Activated T-helper 9 cell treated with anti-CD3 and anti-CD28 coated beads, Interleukin-2, amount 50 U/mL, for 16 hours (primary cell): Measurements from ENCODE around the gene FXR2.
A peak's percentile ranks its signal among the peaks of the same experiment; 100 is the strongest.
"Not testable (repeated sequence)": the region's sequence is repeated elsewhere in the genome, so short reads cannot be mapped to it uniquely, and the experiment has no call there.

ENCODE experiments used
- DNase-seq: peaks from one replicate; pipeline ENCODE4 v3.0.0-alpha.2; 2020; ENCODE audit warnings: low read depth

FXR2 gene

DNA sequence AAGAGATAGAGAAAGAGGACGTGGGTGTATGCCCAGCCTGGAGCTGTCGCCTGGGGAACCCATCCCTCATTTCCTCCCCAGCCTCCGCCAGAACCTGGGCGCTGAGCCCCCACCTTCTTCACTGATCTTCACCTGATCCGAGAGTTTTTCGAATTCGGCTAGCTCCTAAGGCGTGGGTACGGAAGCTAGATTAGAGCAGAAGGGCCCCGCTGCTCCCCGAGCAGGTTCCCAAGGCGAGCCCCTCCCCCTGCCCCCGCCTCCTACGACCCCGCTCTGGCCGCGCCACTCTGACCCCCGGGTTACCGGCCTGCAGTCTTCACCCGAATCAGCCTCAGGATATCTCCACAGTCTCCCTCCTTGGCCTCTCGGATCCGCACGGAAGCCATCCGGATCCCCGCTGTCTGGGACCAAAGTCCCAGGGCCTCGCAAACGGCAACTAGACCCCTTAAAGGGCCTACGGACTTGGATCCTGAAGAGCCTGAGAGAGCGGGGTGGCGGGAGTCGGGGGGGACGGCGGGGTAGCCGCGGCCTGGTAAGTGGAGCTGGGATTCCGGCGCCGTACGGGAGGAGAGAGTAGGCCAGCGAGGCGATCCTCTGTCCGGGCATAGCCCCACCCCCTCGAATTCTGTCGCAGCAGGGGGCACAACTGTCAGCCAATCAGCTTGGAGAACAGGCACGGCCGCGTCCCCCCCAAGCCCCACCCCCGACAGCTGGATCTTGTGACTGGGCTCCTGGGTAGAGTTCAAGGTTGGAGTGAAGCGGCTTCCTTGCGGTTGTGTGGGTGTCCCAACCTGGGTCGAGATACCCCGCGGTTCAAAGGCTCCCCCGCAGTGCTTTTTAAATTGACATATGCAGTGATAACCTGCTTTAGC lies 12.8 kb upstream of the FXR2 start, which contains the start of gene SAT2:
SAT2 (minus strand) TSS at position 572 of the 872 bp plus-strand sequence; CDS start at position 386, 186 bp downstream.
- DNase-seq = peak; percentile 76

DNA sequence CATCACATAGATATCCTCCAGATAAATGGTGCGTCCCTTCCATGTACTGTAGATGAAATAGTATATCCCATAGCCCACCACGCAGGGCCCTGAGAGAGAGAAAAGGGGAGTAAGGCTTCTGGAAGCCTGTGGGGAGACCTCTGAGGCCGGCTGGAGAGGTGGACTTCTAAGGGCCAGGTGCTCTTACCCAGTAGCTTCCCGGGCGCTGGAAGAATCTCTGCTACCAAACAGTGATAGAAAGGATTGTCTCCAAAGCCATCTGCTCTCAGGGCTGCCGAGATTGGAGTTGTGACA lies 12.2 kb upstream of the FXR2 start:
- no peak for DNase-seq

DNA sequence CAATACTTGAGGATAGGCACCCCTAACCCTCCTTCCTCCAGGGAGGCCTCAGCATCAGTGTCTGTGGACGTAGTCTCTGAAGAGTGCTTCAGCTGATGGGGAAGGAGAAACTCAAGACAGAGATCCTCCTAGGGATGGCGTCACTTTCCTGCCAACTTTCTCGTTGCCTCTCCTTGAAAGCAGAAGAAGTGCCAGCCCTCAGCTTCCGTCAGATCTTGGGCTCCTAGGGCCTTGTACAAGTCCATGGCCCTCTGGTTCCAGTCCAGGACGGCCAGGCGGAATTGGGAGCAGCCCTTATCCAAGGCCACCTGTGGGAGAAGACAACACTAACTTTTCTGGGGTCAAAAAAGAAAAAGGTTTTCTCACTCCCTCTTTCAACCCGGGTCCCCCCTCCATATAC lies 11.6 kb upstream of the FXR2 start:
- DNase-seq = no peak

DNA sequence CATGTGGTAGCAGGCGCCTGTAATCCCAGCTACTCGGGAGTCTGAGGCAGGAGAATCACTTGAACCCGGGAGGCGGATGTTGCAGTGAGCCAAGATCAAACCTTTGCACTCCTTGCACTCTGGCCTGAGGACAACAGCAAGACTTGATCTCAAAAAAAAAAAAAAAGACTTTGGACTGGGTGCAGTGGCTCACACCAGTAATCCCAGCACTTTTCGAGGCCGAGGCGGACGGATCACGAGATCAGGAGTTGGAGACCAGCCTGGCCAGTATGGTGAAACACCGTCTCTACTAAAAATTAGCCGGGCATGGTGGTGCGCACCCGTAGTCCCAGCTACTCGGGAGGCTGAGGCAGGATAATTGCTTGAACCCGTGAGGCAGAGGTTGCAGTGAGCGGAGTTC lies 11.1 kb upstream of the FXR2 start:
- DNase-seq = not testable (repeated sequence)

DNA sequence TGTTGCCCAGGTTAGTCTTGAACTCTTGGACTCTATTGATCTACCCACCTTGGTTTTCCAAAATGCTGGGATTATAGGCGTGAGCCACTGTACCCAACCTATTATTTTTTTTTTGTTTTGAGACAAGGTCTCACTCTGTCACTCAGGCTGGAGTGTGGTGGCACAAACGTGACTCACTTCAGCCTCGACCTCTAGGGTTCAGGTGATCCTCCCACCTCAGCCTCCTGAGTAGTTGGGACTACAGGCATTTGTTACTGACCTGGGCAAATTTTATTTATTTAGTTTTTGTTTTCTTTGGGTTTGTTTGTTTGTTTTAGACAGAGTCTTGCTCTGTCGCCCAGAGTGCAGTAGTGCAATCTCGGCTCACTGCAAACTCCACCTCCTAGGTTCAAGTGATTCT lies 9.0 kb upstream of the FXR2 start:
- no peak for DNase-seq

DNA sequence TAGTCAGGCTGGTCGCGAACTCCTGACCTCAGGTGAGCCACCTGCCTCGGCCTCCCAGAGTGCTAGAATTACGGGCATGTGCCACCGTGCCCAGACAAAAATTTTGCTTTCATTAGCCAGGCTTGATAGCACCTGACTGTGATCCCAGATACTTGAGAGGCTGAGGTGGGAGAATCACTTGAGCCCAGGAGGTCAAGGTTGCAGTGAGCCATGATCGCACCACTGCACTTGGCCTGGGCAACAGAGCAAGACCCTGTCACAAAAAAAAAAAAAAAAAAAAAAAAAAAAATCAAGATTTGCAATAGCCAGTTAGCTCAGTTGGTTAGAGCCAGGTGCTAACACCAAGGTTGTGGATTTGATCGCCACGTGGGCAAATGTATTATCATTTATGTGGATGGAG lies 6.1 kb upstream of the FXR2 start:
- no peak for DNase-seq

DNA sequence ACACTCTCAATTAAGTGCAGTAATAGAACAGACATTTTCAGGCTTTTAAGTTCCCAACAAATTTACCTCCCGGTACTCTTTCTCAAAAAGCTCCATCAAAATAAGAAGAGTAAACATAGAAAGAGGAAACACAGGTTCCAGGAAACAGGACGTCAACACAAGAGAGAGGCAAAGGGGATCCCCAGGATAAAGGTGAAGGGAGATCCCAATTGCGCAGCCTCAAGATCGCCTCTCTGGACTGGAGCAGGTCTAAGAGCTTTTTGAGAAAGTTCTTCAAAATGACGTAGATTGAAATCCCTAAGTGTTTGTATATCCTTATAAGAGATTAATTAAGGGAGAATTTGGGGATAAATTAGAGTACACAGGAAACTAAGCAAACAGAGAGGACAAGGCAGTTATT lies 3.9 kb upstream of the FXR2 start:
- DNase-seq = no peak

DNA sequence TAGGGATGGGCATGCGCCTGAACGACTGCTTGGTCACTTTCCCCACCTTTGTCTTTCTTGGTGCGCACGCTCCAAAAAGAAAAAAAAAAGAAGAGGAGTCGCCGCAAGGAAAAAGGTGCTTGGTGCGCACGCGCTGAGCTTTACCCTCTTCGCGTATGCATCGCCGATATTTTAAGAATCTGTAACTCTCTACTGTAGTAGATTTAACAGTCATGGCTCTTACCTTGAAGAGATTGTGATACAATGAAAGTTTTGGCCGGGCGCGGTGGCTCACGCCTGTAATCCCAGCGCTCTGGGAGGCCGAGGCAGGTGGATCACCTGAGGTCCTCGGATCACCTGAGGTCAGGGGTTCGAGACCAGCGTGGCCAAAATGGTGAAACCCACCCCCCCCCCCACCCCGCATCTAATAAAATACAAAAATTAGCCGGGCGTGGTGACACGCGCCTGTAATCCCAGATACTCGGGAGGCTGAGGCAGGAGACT lies 609 bp upstream of the FXR2 start:
- no peak for DNase-seq

DNA sequence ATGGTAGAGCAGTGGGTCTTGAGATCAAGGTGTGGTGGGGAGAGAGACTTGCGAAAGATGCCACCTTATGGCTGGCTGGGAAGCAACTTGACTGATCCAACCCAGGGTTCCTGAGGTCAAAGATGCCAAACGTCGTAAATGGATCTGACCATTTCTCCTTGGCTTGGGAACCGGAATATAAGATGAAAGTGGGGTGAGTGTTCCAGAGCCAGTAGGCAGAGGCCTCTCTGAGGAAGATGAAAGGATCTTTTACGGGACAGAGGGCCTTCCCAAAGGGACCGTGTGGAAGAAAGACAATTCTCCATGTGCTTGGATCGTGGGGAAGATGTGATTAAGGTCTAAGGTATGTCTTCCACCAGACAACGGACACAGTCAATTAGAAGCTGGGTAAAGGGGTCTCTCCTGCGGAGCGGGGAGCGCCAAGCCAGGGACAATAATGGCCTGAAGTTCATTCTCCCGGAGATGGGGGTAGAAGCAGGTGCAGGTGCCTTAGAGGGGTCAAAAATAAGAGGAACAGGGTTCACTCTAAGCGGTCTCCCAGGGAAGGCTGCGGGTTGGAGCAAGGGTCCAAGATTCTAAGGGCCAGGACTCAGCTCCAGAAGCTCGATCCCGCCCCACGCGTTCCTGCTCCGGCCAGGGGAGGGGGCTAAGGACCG lies 800 bp downstream of the FXR2 start:
- no peak for DNase-seq

DNA sequence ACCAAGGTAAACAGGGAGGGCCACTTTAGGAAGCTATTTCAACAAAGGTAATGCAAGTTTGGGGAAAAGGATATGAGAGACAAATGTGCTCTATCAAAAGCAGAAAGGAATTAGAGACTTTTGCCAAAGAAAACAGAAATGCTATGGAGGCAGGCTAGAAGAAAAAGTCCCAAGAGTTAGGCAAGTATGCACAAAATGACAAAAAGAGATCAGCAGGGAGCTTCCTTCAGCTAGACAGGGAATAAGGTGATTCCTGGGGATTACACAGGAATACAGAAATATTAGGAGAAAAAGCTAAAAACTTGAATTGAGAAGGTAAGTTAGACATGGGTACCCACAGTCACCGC lies 2.4 kb downstream of the FXR2 start:
- no peak for DNase-seq

DNA sequence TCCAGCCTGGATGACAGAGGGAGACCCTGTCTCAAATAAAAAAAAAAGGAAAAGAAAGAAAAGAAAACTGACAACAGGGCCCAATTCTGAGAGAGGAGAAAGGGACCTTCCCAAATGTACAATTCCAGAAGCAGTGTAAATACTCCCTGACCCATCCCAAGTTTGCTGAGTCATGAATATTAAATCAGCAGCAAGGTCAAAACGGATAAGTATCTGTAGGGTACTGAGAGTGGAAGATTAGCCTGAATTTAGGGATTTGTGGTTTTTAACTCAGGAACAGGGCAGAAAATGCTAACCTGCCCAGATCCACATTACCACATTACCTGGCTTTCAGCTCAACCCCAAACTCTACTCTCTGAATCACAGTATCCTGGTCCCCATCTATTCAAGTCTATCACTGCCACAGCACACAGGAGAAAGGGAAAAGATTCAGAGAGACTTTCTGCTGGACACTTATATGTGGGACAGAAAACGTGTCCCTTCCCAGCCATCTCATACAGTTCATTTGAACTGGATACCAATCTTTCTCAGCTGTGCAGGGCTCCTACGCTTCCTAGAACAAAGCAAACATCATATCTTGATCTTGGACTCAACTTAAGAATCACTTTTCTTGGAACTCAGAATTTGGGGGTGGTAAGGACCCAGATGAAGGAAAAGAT lies 2.9 kb downstream of the FXR2 start:
- DNase-seq = no peak

DNA sequence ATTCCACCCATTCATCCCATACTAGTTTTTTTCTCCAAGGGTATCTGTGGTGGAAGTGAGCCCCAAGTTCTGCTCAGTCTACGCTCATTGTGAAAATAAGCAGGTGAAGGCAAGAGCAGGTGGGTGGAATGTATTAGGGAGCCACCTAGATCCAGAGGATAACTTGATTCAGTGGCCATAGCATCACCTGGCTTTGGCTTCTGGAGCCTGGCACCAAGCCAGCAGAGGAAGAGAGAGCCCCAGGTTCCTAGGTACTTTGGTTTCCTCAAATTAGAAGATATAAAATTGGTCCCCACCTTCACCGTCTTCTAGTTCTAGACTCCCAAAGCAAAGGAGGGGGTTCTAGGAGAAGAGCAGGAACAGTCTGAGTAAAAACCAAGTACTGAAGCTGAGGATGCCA lies 4.1 kb downstream of the FXR2 start:
- no peak for DNase-seq

DNA sequence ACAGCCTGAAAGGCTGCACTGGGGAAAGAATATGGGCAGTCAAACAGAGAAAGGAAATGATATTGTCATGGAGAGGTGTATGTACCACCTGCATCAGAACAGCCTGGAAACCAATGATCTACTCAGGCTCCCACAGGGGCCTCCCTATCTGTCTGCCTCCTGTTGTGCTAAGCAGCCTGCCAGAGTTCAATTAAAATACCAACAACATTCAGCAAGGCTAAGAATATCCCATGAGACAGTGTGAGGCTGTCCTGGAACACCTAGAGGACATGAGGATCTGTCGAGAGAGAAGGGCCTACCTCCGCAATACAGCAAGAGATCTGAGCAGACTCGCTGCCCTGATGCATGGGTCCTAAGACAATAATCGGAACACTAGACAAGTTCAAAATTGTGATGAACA lies 8.4 kb downstream of the FXR2 start:
- no peak for DNase-seq

DNA sequence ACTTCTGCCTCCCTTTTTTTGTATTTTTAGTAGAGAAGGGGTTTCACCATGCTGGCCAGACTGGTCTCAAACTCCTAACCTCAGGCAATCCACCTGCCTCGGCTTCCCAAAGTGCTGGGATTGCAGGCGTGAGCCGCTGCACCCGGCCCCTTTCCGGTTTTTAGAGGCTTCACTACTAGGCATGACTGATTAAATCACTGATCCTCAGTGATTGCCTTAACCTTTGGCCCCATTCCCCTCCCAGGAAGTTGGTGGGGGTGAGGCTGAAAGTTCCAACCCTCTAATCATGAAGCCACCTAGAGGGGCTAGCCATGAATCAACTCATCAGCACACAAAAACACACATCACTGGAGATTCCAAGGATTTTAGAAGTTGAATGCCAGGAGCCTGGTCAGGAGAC lies 17.1 kb downstream of the FXR2 start:
- not testable (repeated sequence) for DNase-seq

DNA sequence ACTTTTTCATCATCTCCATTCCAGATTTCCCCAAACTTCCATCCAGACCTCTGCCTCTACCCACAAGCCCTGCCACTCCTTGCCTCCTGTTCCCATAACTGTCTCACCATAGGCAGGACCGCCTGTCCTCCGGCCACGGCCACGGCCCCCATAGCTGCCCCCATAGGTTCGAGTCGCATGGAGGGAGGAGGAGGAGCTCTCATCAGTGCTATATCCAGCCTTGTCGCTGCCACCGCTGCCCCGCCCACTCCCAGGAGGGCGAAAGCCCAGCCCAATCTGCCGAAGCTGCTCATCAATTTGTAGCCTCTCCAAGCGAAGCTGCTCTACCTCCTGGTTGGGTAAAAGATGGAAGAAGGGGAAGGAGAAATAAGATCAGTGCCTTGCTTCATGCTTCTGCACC lies 21.4 kb downstream of the FXR2 start:
- no peak for DNase-seq

DNA sequence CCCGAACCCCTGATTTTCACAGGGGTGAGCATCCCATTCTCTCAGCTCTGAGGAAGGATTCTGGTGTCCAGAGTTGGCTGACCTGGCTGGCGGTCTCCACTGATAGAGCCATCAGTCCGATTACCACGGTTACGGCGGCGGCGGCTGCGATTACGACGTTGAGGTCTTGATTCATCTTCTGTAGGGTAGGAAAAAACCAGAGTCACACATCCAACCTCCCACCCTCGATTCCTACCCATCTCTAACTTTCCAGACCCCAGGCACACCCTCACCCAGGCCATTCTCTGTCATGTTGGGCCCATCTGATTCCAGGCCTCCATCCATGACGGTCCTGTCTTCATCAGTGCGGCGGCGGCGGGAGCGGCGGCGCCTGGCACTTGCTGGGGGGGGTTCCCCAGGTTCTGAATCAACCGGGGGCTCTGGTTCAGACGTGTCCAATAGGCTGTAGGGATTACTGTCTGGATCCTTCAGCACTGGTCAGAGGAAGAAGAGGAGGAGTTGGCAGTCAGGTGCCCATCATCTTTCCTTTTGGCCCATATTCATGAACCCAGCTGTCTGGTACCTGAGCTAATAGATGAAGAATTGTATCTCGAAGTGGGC lies 22.2 kb downstream of the FXR2 start:
- DNase-seq = no peak

DNA sequence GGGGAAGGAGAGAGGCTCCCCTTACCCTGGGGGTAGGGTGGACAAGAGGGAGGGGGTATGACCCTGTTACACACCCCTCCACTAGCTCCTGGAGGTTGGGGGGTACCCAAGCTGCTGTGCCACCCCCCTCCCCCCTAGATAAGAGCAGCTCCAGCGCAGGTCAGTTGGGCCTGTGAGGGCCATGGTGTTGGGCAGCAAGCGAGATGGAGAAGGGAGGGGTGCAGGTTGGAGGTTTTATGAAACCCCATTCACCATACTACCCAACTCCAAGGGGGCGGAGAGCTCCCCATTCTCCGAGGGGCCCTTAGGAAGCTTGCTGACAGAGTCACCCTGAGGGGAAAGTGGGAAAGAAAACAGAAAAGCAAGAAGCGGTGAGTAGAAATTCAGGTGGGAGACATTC lies 23.1 kb downstream of the FXR2 start:
- DNase-seq = no peak

DNA sequence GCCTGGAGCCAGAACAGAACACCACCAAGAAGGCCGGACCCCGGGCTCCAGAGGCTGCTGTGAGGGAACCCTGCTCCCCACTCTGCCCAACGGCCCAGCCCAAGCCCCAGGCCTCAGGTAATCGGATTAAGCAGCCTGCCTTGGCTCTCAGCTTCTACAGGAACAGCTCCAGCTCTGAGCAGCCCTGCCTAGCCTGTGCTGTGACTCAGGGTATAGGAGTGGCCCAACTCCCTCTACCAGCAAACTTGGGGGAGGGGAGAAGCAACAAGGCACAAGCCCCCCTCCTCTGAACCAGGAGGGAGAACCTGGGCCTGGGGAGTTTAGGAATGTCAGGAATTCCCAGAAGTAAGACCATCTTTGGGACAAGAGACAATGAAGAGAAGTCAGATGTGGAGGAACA lies 24.0 kb downstream of the FXR2 start:
- DNase-seq = no peak

DNA sequence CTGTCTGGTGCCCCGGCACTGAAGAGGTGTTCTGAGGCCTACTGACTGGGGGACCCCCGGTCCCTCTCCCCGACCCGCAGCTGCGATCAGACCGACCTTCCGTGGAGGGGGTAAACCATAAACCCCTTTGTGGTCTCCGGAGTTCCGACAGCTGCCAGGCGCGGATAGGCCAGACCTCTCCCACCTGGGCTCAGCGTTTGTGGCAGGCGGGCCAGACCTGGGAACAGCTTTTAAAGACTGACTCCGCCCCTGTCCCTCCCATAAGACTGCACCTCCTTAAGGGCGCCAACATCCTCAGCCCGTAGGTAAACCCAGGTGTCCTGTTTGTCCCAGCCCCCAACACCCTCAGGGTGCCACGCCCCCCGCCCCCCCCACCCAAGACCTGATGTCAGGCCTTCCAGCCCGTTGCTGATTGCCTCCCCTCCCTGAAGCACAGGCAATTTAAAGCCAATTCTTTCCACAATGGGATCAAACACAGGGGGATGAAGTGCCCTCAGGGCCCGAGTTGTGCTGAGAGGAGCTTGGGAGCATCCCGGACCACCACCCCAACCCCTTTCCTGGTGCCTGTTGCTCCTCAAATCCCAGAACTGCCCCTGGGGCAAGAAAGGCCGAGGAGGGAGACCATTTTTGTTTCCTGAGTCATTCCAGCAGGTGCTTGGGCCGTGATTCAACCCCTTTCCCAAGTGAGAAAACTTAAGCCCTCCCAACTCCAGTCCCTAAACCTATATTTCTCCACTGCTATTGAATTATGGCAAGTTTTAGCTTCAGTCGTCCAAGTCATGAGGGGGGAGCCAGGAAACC lies 24.6 kb downstream of the FXR2 start, which contains the start of gene SOX15:
SOX15 (minus strand) TSS at position 204 of the 801 bp plus-strand sequence. CDS start 418 bp downstream, outside the sequence.
- DNase-seq = no peak

DNA sequence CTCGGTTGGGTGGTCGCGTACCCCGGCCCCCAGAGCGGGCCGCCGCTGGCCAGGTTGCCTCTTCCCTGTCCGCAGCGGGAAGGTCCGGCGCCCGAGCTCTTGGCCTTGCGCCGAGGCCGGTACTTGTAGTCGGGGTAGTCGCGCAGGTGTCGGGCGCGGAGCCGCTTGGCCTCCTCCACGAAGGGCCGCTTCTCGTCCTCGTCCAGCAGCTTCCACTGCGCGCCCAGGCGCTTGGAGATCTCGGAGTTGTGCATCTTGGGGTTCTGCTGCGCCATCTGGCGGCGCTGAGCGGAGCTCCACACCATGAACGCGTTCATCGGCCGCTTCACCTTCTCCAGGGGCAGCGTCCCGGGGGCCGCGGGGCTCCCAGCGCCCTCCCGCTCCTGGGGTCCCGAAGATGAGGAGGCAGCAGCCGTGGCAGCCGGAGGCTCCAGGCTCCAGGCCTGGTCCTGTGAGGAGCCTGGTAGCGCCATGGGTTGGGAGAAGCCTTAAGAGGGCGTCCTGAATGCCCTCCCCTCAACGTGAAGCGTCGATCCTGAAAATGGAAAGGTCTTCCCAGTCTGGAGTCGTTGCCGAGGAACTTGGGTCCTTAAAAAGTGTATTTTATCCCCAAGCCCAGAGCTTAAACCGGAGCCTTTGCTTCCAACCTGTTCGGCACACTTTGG lies 25.4 kb downstream of the FXR2 start:
- DNase-seq = peak; percentile 49

DNA sequence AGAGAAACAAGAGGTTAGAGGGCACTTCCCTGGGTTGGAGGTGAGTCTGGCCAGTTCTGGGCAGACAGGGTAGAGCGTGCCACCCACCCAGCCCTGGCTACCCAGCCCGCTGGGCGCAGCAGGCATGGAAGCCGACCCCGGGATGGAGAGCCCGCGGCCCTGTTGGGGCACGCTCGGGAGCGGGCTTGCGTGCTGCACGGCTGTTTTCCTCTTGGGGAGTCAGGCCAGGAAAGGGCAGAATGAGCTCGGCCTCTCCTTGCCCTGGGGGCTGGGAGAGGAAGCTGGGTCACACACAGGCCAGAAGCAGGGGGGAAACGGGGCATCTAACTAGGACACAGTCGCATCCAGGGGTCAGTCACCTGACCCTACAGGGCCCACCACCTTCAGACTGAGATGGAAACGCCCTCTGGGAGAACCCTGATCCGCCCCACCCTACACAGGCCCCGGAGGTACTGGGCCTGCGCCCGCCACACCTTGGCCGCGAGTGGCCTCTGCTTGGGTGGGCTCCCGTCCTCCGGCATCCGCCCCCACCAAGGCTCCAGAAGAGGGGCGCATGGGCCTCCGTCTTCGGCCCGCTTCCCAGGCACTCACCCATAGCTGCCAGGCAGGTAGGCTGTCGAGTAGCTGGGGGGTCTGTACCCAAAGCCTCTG lies 26.0 kb downstream of the FXR2 start:
- DNase-seq = no peak
